ENCODE data around the gene BBS2. TPM values are rescaled to one million over a fixed set of nuclear protein-coding genes. Genes with fewer than 3 reads are reported as not detected.
A peak's percentile ranks its signal among the peaks of the same experiment; 100 is the strongest.

BBS2 gene
- total RNA-seq, 1 experiment from 2014 or later = 56.3 TPM

GRCh38 chr16:56479469-56479868, 40.4 kb downstream of the BBS2 start:
- DNase-seq = no peak
- TF ChIP-seq EZH2 (IDR thresholded peaks at IDR 0.05; ENCODE audit: low read depth) = no peak
- TF ChIP-seq, protein P1, sequence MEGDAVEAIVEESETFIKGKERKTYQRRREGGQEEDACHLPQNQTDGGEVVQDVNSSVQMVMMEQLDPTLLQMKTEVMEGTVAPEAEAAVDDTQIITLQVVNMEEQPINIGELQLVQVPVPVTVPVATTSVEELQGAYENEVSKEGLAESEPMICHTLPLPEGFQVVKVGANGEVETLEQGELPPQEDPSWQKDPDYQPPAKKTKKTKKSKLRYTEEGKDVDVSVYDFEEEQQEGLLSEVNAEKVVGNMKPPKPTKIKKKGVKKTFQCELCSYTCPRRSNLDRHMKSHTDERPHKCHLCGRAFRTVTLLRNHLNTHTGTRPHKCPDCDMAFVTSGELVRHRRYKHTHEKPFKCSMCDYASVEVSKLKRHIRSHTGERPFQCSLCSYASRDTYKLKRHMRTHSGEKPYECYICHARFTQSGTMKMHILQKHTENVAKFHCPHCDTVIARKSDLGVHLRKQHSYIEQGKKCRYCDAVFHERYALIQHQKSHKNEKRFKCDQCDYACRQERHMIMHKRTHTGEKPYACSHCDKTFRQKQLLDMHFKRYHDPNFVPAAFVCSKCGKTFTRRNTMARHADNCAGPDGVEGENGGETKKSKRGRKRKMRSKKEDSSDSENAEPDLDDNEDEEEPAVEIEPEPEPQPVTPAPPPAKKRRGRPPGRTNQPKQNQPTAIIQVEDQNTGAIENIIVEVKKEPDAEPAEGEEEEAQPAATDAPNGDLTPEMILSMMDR (conservative IDR thresholded peaks at IDR 0.05) = no peak
- ChIA-PET CTCF (interaction anchor here (0.6 kb wide), 1 partner anchor 14 kb away, joined by 5 read pairs; no protein-coding TSS in a partner anchor), POLR2A (ENCODE audit: unreplicated experiment) (interaction anchor here (0.6 kb wide), 1 partner anchor 854 kb away, joined by 3 read pairs; no protein-coding TSS in a partner anchor)
- peaks cover 12% of the 10 kb centered on the region for H3K4me1 ChIP-seq (replicated peaks; ENCODE audit: insufficient read depth)
- no peaks in the 10 kb centered on the region for H3K79me2 ChIP-seq (ENCODE audit: low read depth)
- peak overlapping the region; percentile 10; the same call in 1 of the 2 replicates for H3K27ac ChIP-seq
- H3K36me3 ChIP-seq (ENCODE audit: low read depth) = peaks cover 38% of the 10 kb centered on the region
- no peak overlapping the region for H3K4me3 ChIP-seq
- H2AFZ ChIP-seq = no peak overlapping the region
- no peaks in the 10 kb centered on the region for H3K27me3 ChIP-seq (ENCODE audit: insufficient read depth, low read depth)
- no peaks in the 10 kb centered on the region for H3K9me2 ChIP-seq (ENCODE audit: insufficient read depth)
- BruUV-seq (replicated peaks) = no TSS peak
- H3F3A ChIP-seq (ENCODE audit: insufficient read depth, low read depth) = peaks cover 23% of the 10 kb centered on the region; the same call in 1 of the 2 replicates
- intact Hi-C loops (cut with micrococcal nuclease; ENCODE audit: unreplicated experiment) = no loop called here
- 0 out of 2 replicates have a peak, but pooled peaks cover 3% of the 10 kb centered on the region for H3K9me3 ChIP-seq (ENCODE audit: insufficient read depth, low read depth)
- no peaks in the 10 kb centered on the region for H4K20me1 ChIP-seq (ENCODE audit: insufficient read depth)
- H3K4me2 ChIP-seq = no peak overlapping the region

- Histone ChIP-seq H2AFZ (no peak overlapping the region), H3K4me3 (no peak overlapping the region), H3K27ac (peak overlapping the region; percentile 10; the same call in 1 of the 2 replicates), H3K9me2 (ENCODE audit: insufficient read depth) (no peaks in the 10 kb centered on the region), H4K20me1 (ENCODE audit: insufficient read depth) (no peaks in the 10 kb centered on the region), H3K9me3 (ENCODE audit: insufficient read depth, low read depth) (0 out of 2 replicates have a peak, but pooled peaks cover 3% of the 10 kb centered on the region), H3K79me2 (ENCODE audit: low read depth) (no peaks in the 10 kb centered on the region), H3K36me3 (ENCODE audit: low read depth) (peaks cover 38% of the 10 kb centered on the region), H3K4me1 (replicated peaks; ENCODE audit: insufficient read depth) (peaks cover 12% of the 10 kb centered on the region), H3F3A (ENCODE audit: insufficient read depth, low read depth) (peaks cover 23% of the 10 kb centered on the region; the same call in 1 of the 2 replicates), H3K4me2 (no peak overlapping the region), H3K27me3 (ENCODE audit: insufficient read depth, low read depth) (no peaks in the 10 kb centered on the region)
- intact Hi-C loops (cut with micrococcal nuclease; ENCODE audit: unreplicated experiment) = no loop called here
- ChIA-PET CTCF (interaction anchor here (0.6 kb wide), 1 partner anchor 69 kb away, joined by 3 read pairs; no protein-coding TSS in a partner anchor), POLR2A (ENCODE audit: unreplicated experiment) (no interaction called here)
- TF ChIP-seq EZH2 (IDR thresholded peaks at IDR 0.05; ENCODE audit: low read depth) = no peak
- TF ChIP-seq, protein P1 (conservative IDR thresholded peaks at IDR 0.05) = no peak
- DNase-seq = no peak
- no TSS peak for BruUV-seq (replicated peaks)
These were observed 41.4 kb downstream of the BBS2 start for GRCh38 chr16:56478281-56479049.

DNA sequence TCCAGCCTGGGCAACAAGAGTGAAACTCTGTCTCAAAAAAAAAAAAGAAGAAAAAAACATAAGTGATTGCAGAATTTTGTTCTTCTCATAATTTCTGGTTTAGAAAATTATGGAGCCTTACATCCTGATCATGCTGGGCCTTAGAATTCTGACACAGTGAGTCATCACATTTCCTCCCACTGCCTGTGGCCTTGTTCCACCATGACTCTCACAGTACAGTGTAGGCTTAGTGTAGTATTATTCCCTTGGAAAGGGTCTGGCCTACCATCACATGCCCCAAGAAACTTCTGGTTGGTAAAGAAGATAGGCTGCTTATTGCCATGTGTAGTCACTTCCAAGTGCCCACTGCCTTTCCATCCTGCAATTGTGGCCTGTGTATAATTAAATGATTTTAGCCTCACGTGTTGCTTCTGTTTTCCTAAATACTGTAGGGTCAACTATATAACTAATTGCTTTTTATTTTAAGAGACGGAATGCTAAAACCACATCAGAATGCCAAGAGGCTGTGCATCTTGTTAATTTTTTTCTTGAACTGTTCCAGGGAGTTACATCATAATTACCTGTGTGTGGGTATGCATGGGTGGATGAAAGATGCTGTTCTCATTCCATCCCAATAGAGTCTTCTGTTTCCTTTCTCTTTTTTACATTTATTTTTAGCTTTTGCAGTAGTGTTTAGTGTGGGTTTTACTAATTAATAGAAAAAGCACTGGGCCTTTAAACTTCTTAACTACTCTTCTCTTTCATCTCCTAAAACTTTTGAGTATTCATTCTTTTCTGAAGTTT, 42.5 kb downstream of the BBS2 start:
- Histone ChIP-seq H3K9me3 (ENCODE audit: insufficient read depth, low read depth) (0 out of 2 replicates have a peak, but pooled peaks cover 3% of the 10 kb centered on the region), H2AFZ (no peak overlapping the region), H3K4me1 (replicated peaks; ENCODE audit: insufficient read depth) (peaks cover 12% of the 10 kb centered on the region), H3K4me3 (no peak overlapping the region), H3K27me3 (ENCODE audit: insufficient read depth, low read depth) (no peaks in the 10 kb centered on the region), H4K20me1 (ENCODE audit: insufficient read depth) (no peaks in the 10 kb centered on the region), H3K36me3 (ENCODE audit: low read depth) (peaks cover 47% of the 10 kb centered on the region), H3K9me2 (ENCODE audit: insufficient read depth) (no peaks in the 10 kb centered on the region), H3K4me2 (no peak overlapping the region), H3K27ac (peak overlapping the region; percentile 40), H3F3A (ENCODE audit: insufficient read depth, low read depth) (peaks cover 23% of the 10 kb centered on the region; the same call in 1 of the 2 replicates), H3K79me2 (ENCODE audit: low read depth) (no peaks in the 10 kb centered on the region)
- DNase-seq = peak; percentile 22 to 48
- CTCF ChIA-PET = no interaction called here
- intact Hi-C loops (cut with micrococcal nuclease; ENCODE audit: unreplicated experiment) = no loop called here
- POLR2A ChIA-PET (ENCODE audit: unreplicated experiment) = no interaction called here
- TF ChIP-seq EZH2 (IDR thresholded peaks at IDR 0.05; ENCODE audit: low read depth) = no peak
- TF ChIP-seq, protein P1 (conservative IDR thresholded peaks at IDR 0.05) = no peak
- no TSS peak for BruUV-seq (replicated peaks)
